ENCODE results near the gene POC1B. TPM values are rescaled to one million over a fixed set of nuclear protein-coding genes. Genes with fewer than 3 reads are reported as not detected.

The POC1B gene
- total and polyA plus RNA-seq, 2 donors (not counting 3 experiments of a cell fraction or from before 2014, with no cell fraction given): 7.1 to 18.2 TPM

DNA sequence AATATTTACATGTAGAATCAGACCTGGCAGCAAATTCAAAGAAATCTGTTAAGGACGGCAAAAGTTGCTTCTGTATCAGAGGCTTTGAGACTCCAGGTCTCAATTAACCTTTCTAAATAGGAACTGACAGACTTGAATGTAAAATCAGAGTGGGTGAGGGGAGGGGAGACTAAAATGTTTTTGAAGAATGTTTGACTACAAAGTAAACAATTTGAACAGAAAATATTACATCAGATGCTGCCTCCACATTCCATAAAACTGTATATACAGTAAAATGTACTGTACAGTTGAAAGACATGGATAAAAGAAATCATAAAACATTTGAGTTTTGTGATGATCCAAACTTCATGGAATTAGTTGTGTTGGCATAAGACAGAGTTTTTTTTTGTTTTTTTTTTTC is 49.5 kb upstream of the POC1B start:
- no peaks in the 10 kb centered on the region for H3K9me1 ChIP-seq (replicated peaks; ENCODE audit: control insufficient read depth, extremely low read depth, insufficient read depth, low read length)
- DNase-seq (ENCODE audit: low read depth, low spot score) (no peak), FAIRE-seq (no peak)
- dilution Hi-C loops (cut with MboI; ENCODE audit: extremely low pct_ligation_motif_present, low sequenced_read_pairs) (no loop called here), intact Hi-C loops (cut with micrococcal nuclease) (no loop called here)
- no peak overlapping the region for H3K4me3 ChIP-seq (replicated peaks in 1 of 3; ENCODE audit: insufficient read depth in 1 of 3, low read depth in 1 of 3, low read length in 3 of 3)
- peaks cover 4% of the 10 kb centered on the region for H3K4me1 ChIP-seq (ENCODE audit: control insufficient read depth, extremely low read depth, insufficient read depth, low read length)
- TF ChIP-seq MYC (IDR thresholded peaks at IDR 0.05; ENCODE audit: low read depth, low read length): no peak
- TF ChIP-seq JUN (IDR thresholded peaks at IDR 0.05; ENCODE audit: borderline replicate concordance, insufficient read depth, insufficient read length, low read depth): no peak
- TF ChIP-seq GATA2 (IDR thresholded peaks at IDR 0.05; ENCODE audit: insufficient read depth, insufficient read length, low read depth, low read length): no peak
- TF ChIP-seq POLR2A (IDR thresholded peaks at IDR 0.05; ENCODE audit: low read depth, low read length): no peak
- no peak for TF ChIP-seq FOS (IDR thresholded peaks at IDR 0.05; ENCODE audit: borderline replicate concordance, insufficient read depth, low read length)
- no peak for TF ChIP-seq EZH2 (IDR thresholded peaks at IDR 0.05; ENCODE audit: borderline replicate concordance, low read depth, low read length, severe bottlenecking)
- no peak for TF ChIP-seq MAX (IDR thresholded peaks at IDR 0.05; ENCODE audit: insufficient read depth, insufficient read length)
- TF ChIP-seq CTCF (IDR thresholded peaks at IDR 0.05; ENCODE audit: extremely low read depth in 1 of 2, insufficient read depth in 1 of 2, low read depth in 1 of 2, low read length in 2 of 2): no peak
- no peak for TF ChIP-seq POLR2AphosphoS5 (IDR thresholded peaks at IDR 0.05; ENCODE audit: insufficient read depth, low read depth, low read length)
- no peak overlapping the region for H2AFZ ChIP-seq (ENCODE audit: low read depth, low read length)
- no peak overlapping the region for H3K27ac ChIP-seq (ENCODE audit: insufficient read depth, low read depth, low read length)
- POLR2A ChIA-PET: no interaction called here
- H3K4me2 ChIP-seq (ENCODE audit: insufficient read depth, low read length): no peak overlapping the region
- H3K27me3 ChIP-seq (ENCODE audit: control insufficient read depth in 2 of 2, insufficient read depth in 2 of 2, low read length in 2 of 2): no peaks in the 10 kb centered on the region
- H3K9ac ChIP-seq (replicated peaks; ENCODE audit: extremely low read depth, insufficient read depth, low read length): no peak overlapping the region
- no peaks in the 10 kb centered on the region for H4K20me1 ChIP-seq (replicated peaks; ENCODE audit: control insufficient read depth, extremely low read depth, insufficient read depth, low read length)
- H3K9me3 ChIP-seq (replicated peaks; ENCODE audit: control insufficient read depth, insufficient read depth, low read length): no peaks in the 10 kb centered on the region
- H3K36me3 ChIP-seq (ENCODE audit: control insufficient read depth in 2 of 2, extremely low read depth in 1 of 2, insufficient read depth in 2 of 2, low read length in 2 of 2): no peaks in the 10 kb centered on the region
- H3K79me2 ChIP-seq (ENCODE audit: control insufficient read depth, insufficient read depth, low read length): no peaks in the 10 kb centered on the region
- CTCF ChIA-PET: interaction anchor here (0.7 kb wide), 2 partner anchors 267 to 1761 kb away, joined by 3 to 4 read pairs; no protein-coding TSS in a partner anchor
- BruUV-seq (replicated peaks): no TSS peak

Data from endothelial cell of umbilical vein (primary cell).